ENCODE results near the gene TTR. TPM values are rescaled to one million over a fixed set of nuclear protein-coding genes. Genes with fewer than 3 reads are reported as not detected.
A peak's percentile ranks its signal among the peaks of the same experiment; 100 is the strongest.

Gene TTR
- total and polyA plus RNA-seq, 4 donors = 295 to 4,751 (median 926) TPM

DNA sequence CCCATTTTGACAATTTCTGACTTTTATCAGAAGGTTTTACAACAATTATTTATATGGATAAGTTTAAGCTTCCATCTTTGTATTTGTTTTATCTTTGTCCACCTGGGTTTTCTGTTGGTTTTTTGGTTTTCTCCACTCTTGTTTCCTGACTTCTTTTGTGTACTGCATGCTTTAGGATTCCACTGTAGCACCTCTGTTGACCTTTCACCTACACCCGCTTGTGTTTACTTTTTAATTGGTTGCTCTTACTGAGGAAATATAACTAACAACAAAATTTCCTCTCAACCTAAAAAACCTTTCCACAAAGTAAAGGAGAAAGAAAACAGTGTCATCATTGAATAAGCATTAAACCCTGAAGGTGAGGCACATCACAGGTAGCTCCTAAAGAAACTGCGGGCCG lies 39.8 kb upstream of the TTR start:
- WGBS = 73% methylated on average over 3 of the region's 3 CpGs
- TF ChIP-seq HNF4A (conservative IDR thresholded peaks at IDR 0.05) (peak in 1 of 2 donors; percentile 5), EGR1 (IDR thresholded peaks at IDR 0.05; ENCODE audit: low read depth in 2 of 2) (no peak), FOXA2 (IDR thresholded peaks at IDR 0.05) (peak; percentile 35), JUND (IDR thresholded peaks at IDR 0.05) (no peak), HNF4G (IDR thresholded peaks at IDR 0.05) (no peak), SP1 (IDR thresholded peaks at IDR 0.05) (peak; percentile 47), GABPA (IDR thresholded peaks at IDR 0.05 in 1 of 2, conservative IDR thresholded peaks at IDR 0.05 in 1 of 2) (no peak), NR2F2 (IDR thresholded peaks at IDR 0.05) (no peak), RXRA (IDR thresholded peaks at IDR 0.05) (peak; percentile 47 to 50)
- TF ChIP-seq, protein P1, sequence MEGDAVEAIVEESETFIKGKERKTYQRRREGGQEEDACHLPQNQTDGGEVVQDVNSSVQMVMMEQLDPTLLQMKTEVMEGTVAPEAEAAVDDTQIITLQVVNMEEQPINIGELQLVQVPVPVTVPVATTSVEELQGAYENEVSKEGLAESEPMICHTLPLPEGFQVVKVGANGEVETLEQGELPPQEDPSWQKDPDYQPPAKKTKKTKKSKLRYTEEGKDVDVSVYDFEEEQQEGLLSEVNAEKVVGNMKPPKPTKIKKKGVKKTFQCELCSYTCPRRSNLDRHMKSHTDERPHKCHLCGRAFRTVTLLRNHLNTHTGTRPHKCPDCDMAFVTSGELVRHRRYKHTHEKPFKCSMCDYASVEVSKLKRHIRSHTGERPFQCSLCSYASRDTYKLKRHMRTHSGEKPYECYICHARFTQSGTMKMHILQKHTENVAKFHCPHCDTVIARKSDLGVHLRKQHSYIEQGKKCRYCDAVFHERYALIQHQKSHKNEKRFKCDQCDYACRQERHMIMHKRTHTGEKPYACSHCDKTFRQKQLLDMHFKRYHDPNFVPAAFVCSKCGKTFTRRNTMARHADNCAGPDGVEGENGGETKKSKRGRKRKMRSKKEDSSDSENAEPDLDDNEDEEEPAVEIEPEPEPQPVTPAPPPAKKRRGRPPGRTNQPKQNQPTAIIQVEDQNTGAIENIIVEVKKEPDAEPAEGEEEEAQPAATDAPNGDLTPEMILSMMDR (IDR thresholded peaks at IDR 0.05; ENCODE audit: low read depth, low read length, missing input control) = no peak
- TF ChIP-seq, protein P2, sequence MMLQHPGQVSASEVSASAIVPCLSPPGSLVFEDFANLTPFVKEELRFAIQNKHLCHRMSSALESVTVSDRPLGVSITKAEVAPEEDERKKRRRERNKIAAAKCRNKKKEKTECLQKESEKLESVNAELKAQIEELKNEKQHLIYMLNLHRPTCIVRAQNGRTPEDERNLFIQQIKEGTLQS (IDR thresholded peaks at IDR 0.05) = no peak
- Histone ChIP-seq H3K27me3 (ENCODE audit: control insufficient read depth in 4 of 4, insufficient read depth in 4 of 4, low read length in 3 of 4) (no peaks in the 10 kb centered on the region), H3K9ac (ENCODE audit: low read depth in 1 of 2, low read length in 2 of 2) (no peak overlapping the region), H3K36me3 (ENCODE audit: control insufficient read depth in 4 of 4, insufficient read depth in 3 of 4, low read depth in 1 of 4, low read length in 3 of 4) (no peaks in the 10 kb centered on the region), H3K4me3 (ENCODE audit: low read depth in 1 of 3, low read length in 3 of 3) (no peak overlapping the region), H3K9me3 (ENCODE audit: control insufficient read depth in 4 of 4, low read length in 3 of 4) (no peaks in the 10 kb centered on the region), H3K27ac (ENCODE audit: low read depth in 1 of 2, low read length in 2 of 2) (no peak overlapping the region), H3K4me1 (ENCODE audit: control insufficient read depth in 4 of 4, insufficient read depth in 4 of 4, low read length in 3 of 4) (peaks cover 3 to 26% (median 20%) of the 10 kb centered on the region in 4 donors)
- no peak for DNase-seq (ENCODE audit: low spot score)

DNA sequence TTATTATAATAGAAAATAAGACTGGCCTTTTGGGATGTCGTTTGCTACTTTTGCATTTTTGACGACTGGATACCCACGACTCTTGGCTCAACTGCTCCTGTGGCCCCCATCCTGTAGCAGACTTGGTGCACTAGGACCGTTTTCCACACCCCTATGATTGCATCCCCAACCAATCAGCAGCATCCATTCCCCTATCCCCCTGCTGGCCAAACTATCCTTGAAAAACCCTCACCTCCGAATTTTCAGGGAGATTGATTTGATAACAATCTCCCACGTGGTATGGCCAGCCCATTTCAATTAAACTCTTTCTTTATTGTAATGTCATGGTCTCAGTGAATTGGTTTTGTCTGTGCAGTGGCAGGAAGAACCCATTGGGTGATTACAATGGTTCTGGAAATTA lies 37.9 kb upstream of the TTR start:
- DNase-seq (ENCODE audit: low spot score) = no peak
- TF ChIP-seq FOXA1 (IDR thresholded peaks at IDR 0.05) = no peak
- no peak for TF ChIP-seq RXRA (IDR thresholded peaks at IDR 0.05)
- TF ChIP-seq EGR1 (IDR thresholded peaks at IDR 0.05; ENCODE audit: low read depth in 2 of 2) = no peak
- TF ChIP-seq NR2F2 (IDR thresholded peaks at IDR 0.05) = no peak
- no peak for TF ChIP-seq JUND (IDR thresholded peaks at IDR 0.05)
- TF ChIP-seq, protein P3, sequence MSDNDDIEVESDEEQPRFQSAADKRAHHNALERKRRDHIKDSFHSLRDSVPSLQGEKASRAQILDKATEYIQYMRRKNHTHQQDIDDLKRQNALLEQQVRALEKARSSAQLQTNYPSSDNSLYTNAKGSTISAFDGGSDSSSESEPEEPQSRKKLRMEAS (IDR thresholded peaks at IDR 0.05) = no peak
- no peak for TF ChIP-seq YY1 (IDR thresholded peaks at IDR 0.05)
- no peak for TF ChIP-seq RAD21 (IDR thresholded peaks at IDR 0.05)
- TF ChIP-seq, protein P2 (IDR thresholded peaks at IDR 0.05) = no peak
- TF ChIP-seq GABPA (IDR thresholded peaks at IDR 0.05 in 1 of 2, conservative IDR thresholded peaks at IDR 0.05 in 1 of 2) = no peak
- 74% methylated on average over 6 of the region's 6 CpGs for WGBS
- Histone ChIP-seq H3K27ac (ENCODE audit: low read depth in 1 of 2, low read length in 2 of 2) (no peak overlapping the region), H3K27me3 (ENCODE audit: control insufficient read depth in 4 of 4, insufficient read depth in 4 of 4, low read length in 3 of 4) (no peaks in the 10 kb centered on the region), H3K4me1 (ENCODE audit: control insufficient read depth in 4 of 4, insufficient read depth in 4 of 4, low read length in 3 of 4) (peaks cover 3 to 29% (median 24%) of the 10 kb centered on the region in 4 donors), H3K36me3 (ENCODE audit: control insufficient read depth in 4 of 4, insufficient read depth in 3 of 4, low read depth in 1 of 4, low read length in 3 of 4) (no peaks in the 10 kb centered on the region), H3K9ac (ENCODE audit: low read depth in 1 of 2, low read length in 2 of 2) (no peak overlapping the region), H3K4me3 (ENCODE audit: low read depth in 1 of 3, low read length in 3 of 3) (no peak overlapping the region), H3K9me3 (ENCODE audit: control insufficient read depth in 4 of 4, low read length in 3 of 4) (no peaks in the 10 kb centered on the region)

DNA sequence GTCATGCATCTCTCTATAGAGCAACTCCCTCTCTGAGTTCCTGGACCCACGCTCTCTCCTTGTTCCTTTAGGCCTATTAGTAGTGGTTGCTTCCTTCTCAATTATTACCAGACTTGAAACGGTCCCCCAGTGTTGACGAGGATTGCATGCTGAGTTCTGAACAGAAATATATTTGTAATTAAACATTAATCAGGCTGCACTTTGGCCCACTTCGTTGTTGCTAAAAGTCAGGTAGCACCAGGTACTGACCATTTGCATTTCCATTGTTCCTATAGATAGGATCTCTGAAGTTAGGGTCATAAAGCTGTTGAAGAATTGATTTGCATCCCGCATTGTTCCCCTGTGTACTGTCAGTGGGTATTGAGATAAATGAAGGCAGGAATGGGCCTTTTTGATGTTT lies 36.9 kb upstream of the TTR start:
- no peaks in the 10 kb centered on the region for H3K9me3 ChIP-seq (ENCODE audit: control insufficient read depth in 4 of 4, low read length in 3 of 4)
- no peaks in the 10 kb centered on the region for H3K36me3 ChIP-seq (ENCODE audit: control insufficient read depth in 4 of 4, insufficient read depth in 3 of 4, low read depth in 1 of 4, low read length in 3 of 4)
- no peak overlapping the region for H3K4me3 ChIP-seq (ENCODE audit: low read depth in 1 of 3, low read length in 3 of 3)
- H3K9ac ChIP-seq (ENCODE audit: low read depth in 1 of 2, low read length in 2 of 2) = no peak overlapping the region
- 50% methylated on average over 5 of the region's 5 CpGs for WGBS
- H3K4me1 ChIP-seq (ENCODE audit: control insufficient read depth in 4 of 4, insufficient read depth in 4 of 4, low read length in 3 of 4) = peaks cover 3 to 29% (median 24%) of the 10 kb centered on the region in 4 donors
- peak overlapping the region; percentile 21 to 67 for H3K27ac ChIP-seq (ENCODE audit: low read depth in 1 of 2, low read length in 2 of 2)
- DNase-seq (ENCODE audit: low spot score) = no peak
- H3K27me3 ChIP-seq (ENCODE audit: control insufficient read depth in 4 of 4, insufficient read depth in 4 of 4, low read length in 3 of 4) = no peaks in the 10 kb centered on the region
- TF ChIP-seq SP1 (IDR thresholded peaks at IDR 0.05) = peak; percentile 83
- no peak for TF ChIP-seq FOXA2 (IDR thresholded peaks at IDR 0.05)
- TF ChIP-seq, protein P3 (IDR thresholded peaks at IDR 0.05) = no peak
- no peak for TF ChIP-seq EGR1 (IDR thresholded peaks at IDR 0.05; ENCODE audit: low read depth in 2 of 2)
- TF ChIP-seq FOXA1 (IDR thresholded peaks at IDR 0.05) = no peak
- TF ChIP-seq RAD21 (IDR thresholded peaks at IDR 0.05) = peak in 1 of 2 donors; percentile 3
- TF ChIP-seq, protein P4, sequence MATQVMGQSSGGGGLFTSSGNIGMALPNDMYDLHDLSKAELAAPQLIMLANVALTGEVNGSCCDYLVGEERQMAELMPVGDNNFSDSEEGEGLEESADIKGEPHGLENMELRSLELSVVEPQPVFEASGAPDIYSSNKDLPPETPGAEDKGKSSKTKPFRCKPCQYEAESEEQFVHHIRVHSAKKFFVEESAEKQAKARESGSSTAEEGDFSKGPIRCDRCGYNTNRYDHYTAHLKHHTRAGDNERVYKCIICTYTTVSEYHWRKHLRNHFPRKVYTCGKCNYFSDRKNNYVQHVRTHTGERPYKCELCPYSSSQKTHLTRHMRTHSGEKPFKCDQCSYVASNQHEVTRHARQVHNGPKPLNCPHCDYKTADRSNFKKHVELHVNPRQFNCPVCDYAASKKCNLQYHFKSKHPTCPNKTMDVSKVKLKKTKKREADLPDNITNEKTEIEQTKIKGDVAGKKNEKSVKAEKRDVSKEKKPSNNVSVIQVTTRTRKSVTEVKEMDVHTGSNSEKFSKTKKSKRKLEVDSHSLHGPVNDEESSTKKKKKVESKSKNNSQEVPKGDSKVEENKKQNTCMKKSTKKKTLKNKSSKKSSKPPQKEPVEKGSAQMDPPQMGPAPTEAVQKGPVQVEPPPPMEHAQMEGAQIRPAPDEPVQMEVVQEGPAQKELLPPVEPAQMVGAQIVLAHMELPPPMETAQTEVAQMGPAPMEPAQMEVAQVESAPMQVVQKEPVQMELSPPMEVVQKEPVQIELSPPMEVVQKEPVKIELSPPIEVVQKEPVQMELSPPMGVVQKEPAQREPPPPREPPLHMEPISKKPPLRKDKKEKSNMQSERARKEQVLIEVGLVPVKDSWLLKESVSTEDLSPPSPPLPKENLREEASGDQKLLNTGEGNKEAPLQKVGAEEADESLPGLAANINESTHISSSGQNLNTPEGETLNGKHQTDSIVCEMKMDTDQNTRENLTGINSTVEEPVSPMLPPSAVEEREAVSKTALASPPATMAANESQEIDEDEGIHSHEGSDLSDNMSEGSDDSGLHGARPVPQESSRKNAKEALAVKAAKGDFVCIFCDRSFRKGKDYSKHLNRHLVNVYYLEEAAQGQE (IDR thresholded peaks at IDR 0.05) = peak; percentile 64
- TF ChIP-seq HNF4A (conservative IDR thresholded peaks at IDR 0.05) = peak; percentile 16 to 48
- TF ChIP-seq YY1 (IDR thresholded peaks at IDR 0.05) = peak; percentile 53
- no peak for TF ChIP-seq NR2F2 (IDR thresholded peaks at IDR 0.05)
- peak; percentile 63 to 67 for TF ChIP-seq RXRA (IDR thresholded peaks at IDR 0.05)
- TF ChIP-seq, protein P1 (IDR thresholded peaks at IDR 0.05; ENCODE audit: low read depth, low read length, missing input control) = no peak
- no peak for TF ChIP-seq GABPA (IDR thresholded peaks at IDR 0.05 in 1 of 2, conservative IDR thresholded peaks at IDR 0.05 in 1 of 2)
- no peak for TF ChIP-seq JUND (IDR thresholded peaks at IDR 0.05)
- TF ChIP-seq, protein P2 (IDR thresholded peaks at IDR 0.05) = no peak
